ENCODE data around the gene CLDN16.

Gene CLDN16

DNA sequence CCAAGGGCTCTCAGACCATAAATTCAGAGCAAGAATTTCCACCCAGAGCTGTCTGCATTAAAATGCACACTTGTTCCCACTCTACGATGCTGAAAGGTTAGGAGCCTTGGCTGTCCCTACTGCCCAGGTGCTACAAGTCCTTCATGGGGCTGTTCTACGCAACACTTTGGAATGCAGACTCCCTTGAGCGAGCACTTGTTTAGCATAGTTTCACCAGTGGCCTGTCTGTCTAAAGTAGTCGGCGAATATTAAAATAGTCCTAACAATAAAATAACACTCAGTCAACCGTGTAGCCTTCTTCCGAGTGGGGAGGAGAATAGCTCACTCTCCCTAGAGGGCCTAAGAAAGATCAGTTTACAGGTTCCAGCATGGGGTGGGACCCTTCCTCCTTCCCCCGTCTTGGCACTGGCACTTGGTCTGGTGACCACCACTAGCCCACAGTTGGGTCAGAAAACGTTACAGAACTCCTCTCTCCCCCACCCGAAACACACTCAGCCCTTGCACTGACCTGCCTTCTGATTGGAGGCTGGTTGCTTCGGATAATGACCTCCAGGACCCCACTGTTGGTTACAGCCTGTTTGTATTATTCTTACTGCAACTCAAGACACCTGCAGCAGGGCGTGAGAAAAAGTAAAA is at the start of gene CLDN16:
CLDN16 (plus strand) TSS at position 586 of the 636 bp plus-strand sequence. CDS start 167 bp downstream, outside the sequence.
- no peak for DNase-seq (ENCODE audit: low spot score)

- DNase-seq (ENCODE audit: low spot score) = no peak
Observed at GRCh38 chr3:190338717-190339116, 49.2 kb upstream of the CLDN16 start.

GRCh38 chr3:190339130-190339529 is 48.8 kb upstream of the CLDN16 start:
- no peak for DNase-seq (ENCODE audit: low spot score)

GRCh38 chr3:190340071-190340470 is 47.9 kb upstream of the CLDN16 start:
- no peak for DNase-seq (ENCODE audit: low spot score)

DNA sequence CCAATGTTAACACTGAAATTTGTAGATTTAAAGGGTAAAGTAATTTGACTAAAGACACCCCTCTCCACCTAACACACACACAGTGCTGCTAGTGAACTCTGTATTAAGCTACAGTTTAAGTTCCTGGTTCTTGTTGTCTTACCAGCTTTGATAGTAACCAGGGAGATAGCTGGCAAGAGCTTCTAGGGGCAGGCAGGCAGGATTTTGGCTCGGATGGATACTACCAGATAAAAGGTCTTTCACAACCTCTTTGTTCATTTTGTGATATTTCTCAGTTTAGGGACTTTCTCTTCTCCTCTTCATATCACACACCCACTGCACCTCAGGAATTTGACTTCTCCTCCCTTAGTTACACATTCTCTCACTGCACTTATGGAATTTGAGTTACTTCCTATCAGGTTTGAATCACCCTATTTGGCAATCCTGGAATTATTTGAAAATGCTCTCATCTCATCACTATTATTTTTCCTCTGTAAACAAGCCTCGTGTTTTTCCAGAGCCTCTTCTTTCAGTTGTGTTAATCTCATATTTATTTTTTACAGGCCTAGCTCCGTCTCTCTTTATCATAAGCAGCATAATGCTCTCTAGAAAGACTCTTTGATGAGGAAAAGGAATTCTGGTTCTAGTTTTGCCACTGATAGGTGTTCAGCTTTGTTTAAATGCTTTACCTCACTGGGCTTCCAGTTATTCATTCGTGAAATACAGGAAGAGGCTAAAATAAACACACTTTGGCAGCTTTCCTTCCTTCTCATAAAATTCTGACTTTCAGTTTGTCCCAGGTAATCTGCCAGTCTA is 42.7 kb upstream of the CLDN16 start:
- DNase-seq (ENCODE audit: low spot score) = no peak

GRCh38 chr3:190345878-190346277 is 42.1 kb upstream of the CLDN16 start:
- no peak for DNase-seq (ENCODE audit: low spot score)

- no peak for DNase-seq (ENCODE audit: low spot score)
Observed at GRCh38 chr3:190346541-190346940, 41.4 kb upstream of the CLDN16 start.

- DNase-seq (ENCODE audit: low spot score) = no peak
Observed at GRCh38 chr3:190352861-190353457, 35.0 kb upstream of the CLDN16 start.

DNA sequence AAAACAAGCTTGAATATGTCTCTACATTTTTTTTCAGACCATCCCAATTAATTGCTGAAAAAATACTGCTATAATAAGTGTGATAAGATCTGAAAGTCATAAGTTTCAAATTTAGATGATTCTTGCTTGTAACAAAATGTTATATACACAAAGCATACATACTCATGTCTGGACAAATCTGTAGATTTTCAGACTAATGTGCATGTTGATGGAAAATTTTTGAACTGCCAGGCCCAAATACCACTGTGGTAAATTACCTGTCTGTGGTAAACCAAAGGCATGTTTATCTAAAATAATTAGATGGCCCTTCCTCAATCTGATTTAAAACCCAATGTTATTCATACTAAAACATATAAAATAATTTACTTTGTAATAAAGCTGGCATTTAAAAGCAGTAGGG is 31.7 kb upstream of the CLDN16 start:
- DNase-seq (ENCODE audit: low spot score) = no peak

GRCh38 chr3:190357468-190357867 is 30.5 kb upstream of the CLDN16 start:
- DNase-seq (ENCODE audit: low spot score) = no peak

DNA sequence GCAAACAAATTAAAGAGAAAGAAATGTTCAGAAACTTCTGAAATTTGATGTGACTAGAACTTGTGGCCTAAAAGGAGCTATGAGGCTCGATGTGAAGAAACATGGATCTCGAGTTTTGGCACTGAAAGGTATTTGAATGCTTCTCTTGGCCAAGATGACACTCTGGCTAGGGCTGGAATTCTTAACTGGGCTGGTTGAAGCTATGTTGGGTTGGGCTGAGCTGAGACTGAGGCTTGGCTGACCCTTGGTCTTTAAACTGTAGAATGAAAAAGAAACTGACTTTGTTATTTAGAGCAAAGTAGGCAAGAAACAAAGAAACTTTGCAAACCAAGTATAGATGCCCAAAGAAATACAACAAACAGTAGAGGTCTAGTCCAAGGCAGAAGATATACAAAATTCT is 28.1 kb upstream of the CLDN16 start:
- no peak for DNase-seq (ENCODE audit: low spot score)

DNA sequence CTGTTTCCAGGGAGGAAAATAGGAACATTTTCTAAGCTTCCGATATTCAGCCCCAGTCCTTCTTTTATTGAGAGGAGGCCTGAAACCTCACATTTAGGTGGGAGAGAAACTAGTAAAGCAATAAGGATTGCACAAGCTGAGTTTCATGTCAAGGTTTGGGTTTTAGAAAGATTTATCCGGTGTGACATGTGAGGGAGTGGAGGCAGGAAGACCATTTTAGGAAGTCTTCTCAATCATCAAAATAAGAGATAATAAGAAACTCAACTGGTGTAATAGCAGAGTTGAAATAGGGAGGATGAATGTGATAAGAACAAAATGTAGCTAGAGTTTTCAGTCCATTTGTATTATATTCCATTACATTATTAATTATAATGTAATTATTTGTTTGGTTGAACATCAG is 27.7 kb upstream of the CLDN16 start:
- no peak for DNase-seq (ENCODE audit: low spot score)

GRCh38 chr3:190361791-190362190 is 26.2 kb upstream of the CLDN16 start:
- DNase-seq (ENCODE audit: low spot score) = no peak

DNA sequence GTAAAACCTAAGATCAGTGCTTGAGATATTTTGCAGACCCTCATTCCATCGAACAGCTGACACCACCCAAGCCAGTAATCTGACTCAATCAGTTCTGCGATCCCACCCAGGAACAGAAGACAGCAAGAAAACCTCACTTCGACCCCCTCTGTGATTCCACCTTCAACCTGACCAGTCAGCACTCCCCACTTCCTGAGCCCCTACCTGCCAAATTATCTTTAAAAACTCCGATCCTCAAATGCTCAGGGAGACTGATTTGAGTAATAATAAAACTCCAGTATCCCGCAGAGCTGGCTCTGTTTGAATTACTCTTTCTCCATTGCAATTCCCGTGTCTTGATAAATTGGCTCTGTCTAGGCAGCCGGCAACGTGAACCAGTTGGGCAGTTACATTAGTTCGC is 25.7 kb upstream of the CLDN16 start:
- DNase-seq (ENCODE audit: low spot score) = no peak

GRCh38 chr3:190366133-190366532 is 21.8 kb upstream of the CLDN16 start:
- DNase-seq (ENCODE audit: low spot score) = no peak

- no peak for DNase-seq (ENCODE audit: low spot score)
Observed at GRCh38 chr3:190368881-190369280, 19.1 kb upstream of the CLDN16 start.

DNA sequence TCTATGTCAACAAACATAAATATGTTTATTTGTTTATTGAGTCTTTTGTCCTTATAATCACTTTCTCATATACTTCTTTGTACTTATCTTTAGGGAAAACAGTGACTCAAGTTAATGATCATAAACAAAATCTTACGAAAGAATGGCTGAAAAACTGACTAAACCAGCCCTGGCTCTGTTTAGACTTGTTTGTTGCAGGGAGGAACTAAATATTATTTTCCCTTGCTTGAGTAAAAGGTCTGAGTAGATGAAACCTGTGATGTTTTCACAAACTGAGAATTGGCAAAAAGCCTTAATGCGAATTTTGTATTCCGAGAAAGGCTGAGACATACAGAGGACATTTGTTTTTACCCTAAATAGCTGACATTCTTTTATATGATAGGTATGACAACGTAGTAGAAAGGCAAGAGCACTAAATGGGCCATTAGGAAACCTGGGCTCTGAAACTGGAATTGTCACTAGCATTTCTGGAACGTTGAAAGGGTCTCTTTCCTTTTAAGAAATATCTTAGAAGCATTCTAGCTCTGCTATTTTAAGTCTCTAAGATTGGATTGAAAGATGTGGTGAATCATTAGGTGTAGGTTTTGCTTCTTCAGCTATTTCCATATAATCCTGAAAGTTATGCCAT is 18.2 kb upstream of the CLDN16 start:
- no peak for DNase-seq (ENCODE audit: low spot score)

GRCh38 chr3:190370369-190370768 is 17.6 kb upstream of the CLDN16 start:
- DNase-seq (ENCODE audit: low spot score) = no peak

DNA sequence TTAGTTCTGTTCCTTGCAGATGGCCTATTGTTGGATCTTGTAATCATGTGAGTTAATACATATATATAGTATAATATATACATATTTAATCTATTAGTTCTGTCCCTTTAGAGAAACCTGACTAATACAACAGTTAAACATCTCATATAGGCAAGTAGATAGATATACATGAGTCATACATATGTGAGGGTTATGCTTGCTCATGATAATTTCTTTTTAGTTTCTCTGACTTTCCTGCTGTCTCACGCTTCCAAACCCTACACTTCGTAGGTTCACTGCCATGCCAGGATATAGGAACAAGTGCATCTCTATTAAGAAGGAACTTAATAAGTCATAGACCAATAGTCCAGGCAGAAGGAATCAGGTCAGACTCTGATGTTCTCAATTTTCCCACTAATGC is 16.8 kb upstream of the CLDN16 start:
- no peak for DNase-seq (ENCODE audit: low spot score)

DNA sequence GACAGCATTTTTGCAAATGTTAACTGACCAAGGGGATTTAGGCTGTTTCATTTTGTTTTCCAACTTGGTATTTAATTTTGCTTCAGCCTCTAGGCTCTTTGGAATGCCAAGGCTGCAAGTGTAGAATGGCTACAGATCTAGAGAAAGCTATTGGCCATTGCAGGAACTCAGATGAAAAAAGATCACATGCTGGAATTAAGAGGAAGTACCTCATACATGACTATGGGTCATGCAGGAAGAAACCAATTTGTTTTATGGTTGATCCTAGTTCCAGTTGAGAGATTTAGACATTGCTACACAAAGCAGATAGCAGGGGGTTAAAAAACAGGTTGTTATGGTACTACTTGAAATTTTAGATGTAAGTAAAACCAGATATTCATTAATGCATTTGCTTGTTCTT is 12.7 kb upstream of the CLDN16 start:
- no peak for DNase-seq (ENCODE audit: low spot score)

DNA sequence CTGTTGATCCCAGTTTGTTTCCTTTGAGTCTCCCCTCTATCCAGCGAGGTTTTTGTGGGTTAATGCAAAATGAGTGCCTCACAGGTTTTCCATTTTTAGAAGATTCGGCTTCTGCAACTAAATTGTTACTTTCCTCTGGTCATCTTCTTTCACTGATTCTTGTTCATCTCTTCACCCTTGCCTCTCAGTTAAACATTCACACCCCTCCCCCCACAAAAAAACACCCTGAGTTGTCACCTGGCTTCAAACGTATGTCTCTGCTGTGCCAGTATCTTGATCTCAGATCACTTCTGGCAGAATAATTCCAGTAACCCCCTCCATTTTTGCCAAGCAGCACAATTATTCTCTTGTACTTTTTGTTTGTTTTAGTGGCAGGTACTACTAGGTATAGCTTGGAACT is 12.3 kb upstream of the CLDN16 start:
- no peak for DNase-seq (ENCODE audit: low spot score)

DNA sequence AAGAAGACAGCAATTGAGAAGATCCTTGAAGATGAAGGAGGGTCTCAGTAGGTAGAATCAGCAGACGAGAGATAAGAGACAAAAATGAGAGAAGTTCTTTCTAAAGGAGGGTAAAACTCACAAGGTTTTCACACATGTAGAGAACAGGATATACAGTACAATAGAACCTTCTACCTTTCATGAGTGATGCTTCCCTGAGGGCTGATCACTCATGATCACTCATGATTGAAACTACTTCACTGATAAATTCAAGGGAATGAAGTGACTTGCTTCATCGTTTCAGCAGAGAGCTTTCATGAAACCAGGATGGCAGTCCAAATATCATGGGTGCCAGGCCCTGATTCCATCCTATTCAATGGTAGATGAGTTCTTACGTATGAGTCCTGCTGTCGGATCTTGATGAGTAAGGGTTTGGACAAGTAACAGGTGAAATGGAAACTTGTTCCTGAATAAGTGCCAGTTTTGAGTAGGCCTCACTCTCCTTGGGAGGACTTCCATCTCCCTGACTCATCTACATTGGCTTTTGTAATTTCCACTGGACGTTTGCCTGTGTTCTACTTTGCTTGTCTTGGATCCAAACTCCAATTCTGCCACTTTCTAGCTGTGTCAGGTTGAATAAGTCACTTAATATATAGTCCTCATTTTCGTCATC is 9.6 kb upstream of the CLDN16 start:
- no peak for DNase-seq (ENCODE audit: low spot score)

Measured in ecto neural progenitor cell (in vitro differentiated cells).